Epithelial cell of esophagus (primary cell): ENCODE measurements around the gene MOB2.

ENCODE experiments used
- DNase-seq: peaks from one replicate; pipeline ENCODE4 v3.0.0; 2010; ENCODE audit warnings: low read depth
- H3K4me3 ChIP-seq: 2 replicates; pipeline ENCODE4 v1.5.1; 2011; ENCODE audit warnings: mild to moderate bottlenecking, low read length, control low read depth
- TF ChIP-seq, protein P1 (sequence below): IDR thresholded peaks from 2 replicates; pipeline ENCODE4 v1.5.1; 2011; ENCODE audit warnings: low read depth, mild to moderate bottlenecking, low read length, control low read depth, inconsistent platforms; ENCODE audit not compliant: insufficient read depth; ENCODE audit errors: missing control alignments

The MOB2 gene

DNA sequence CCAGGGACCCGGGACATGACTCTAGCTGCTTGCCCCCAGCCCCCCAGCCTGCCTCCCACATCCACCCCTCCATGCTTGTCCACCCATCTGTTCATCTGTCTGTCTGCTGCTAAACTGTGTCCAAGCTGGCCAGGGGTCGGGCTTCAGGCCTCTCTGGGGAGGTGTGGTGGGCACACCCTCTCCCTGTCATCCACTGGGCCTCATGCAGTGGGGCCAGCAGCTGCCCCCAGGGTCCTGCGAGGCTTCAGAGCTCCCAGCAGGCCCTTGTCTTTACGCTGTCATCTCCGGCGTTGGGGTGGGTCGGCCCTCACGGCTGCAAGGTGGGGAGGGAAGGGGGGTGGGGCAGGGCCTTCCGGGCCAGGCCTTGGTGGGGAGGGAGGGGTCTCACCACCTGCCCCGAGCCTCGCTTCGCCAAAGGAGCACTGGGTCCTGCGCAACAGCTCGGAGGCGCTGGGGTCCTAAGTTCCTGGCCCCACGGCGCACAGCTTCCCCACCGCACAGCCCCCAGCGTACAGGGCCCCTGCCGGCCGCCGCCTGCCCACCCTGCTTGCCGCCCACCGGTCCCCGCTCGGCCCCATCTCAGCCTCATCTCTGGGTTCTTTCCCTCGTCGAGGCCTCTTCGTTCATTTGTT is 26.7 kb downstream of the MOB2 start:
- no peak overlapping the region for H3K4me3 ChIP-seq
- DNase-seq = no peak
- TF ChIP-seq, protein P1, sequence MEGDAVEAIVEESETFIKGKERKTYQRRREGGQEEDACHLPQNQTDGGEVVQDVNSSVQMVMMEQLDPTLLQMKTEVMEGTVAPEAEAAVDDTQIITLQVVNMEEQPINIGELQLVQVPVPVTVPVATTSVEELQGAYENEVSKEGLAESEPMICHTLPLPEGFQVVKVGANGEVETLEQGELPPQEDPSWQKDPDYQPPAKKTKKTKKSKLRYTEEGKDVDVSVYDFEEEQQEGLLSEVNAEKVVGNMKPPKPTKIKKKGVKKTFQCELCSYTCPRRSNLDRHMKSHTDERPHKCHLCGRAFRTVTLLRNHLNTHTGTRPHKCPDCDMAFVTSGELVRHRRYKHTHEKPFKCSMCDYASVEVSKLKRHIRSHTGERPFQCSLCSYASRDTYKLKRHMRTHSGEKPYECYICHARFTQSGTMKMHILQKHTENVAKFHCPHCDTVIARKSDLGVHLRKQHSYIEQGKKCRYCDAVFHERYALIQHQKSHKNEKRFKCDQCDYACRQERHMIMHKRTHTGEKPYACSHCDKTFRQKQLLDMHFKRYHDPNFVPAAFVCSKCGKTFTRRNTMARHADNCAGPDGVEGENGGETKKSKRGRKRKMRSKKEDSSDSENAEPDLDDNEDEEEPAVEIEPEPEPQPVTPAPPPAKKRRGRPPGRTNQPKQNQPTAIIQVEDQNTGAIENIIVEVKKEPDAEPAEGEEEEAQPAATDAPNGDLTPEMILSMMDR = no peak

DNA sequence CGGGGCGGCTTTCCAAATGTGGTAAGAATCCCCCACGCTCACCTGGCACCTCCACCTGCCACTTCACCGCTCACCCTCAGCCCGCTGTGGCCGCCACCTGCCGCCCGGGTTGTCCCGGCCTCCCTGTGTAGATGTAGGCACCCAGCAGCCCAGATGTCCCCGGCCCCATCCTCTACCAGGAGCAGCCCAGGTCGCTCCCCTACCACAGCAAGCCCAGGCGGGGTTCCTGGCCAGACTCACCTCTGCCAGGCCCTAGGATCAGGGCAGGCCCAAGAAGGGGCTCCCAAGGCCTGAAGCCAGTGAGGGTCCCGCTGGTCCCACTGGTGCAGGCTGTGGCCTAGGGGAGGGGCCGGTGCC is 27.4 kb downstream of the MOB2 start:
- no peak overlapping the region for H3K4me3 ChIP-seq
- TF ChIP-seq, protein P1 = no peak
- no peak for DNase-seq

GRCh38 chr11:1458340-1459218 is 28.0 kb downstream of the MOB2 start:
- peak; percentile 28 for DNase-seq
- TF ChIP-seq, protein P1 = peak; percentile 15
- H3K4me3 ChIP-seq = no peak overlapping the region

DNA sequence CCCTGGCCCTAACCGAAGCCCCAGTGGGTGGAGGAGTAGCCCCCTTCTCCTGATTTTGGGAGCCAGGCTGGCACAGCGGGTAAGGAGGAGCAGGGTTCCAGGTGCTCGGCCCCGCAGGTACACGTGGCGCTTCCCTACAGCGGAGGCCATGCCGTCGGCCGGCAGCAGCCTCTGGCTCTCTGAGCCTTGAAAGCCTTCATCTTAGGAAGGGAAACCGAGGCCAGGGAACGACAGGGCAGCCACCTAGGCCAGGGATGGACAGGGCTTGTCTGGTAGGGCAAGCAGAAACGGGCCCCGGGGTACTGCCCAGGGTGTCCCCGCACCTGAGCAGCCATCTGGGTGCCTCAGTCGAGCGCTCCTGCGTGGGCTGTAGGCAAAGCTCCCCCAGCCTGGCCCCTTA is 28.7 kb downstream of the MOB2 start:
- DNase-seq = no peak
- H3K4me3 ChIP-seq = no peak overlapping the region
- TF ChIP-seq, protein P1 = no peak

GRCh38 chr11:1457326-1457680 is 29.3 kb downstream of the MOB2 start:
- TF ChIP-seq, protein P1 = no peak
- no peak for DNase-seq
- no peak overlapping the region for H3K4me3 ChIP-seq

DNA sequence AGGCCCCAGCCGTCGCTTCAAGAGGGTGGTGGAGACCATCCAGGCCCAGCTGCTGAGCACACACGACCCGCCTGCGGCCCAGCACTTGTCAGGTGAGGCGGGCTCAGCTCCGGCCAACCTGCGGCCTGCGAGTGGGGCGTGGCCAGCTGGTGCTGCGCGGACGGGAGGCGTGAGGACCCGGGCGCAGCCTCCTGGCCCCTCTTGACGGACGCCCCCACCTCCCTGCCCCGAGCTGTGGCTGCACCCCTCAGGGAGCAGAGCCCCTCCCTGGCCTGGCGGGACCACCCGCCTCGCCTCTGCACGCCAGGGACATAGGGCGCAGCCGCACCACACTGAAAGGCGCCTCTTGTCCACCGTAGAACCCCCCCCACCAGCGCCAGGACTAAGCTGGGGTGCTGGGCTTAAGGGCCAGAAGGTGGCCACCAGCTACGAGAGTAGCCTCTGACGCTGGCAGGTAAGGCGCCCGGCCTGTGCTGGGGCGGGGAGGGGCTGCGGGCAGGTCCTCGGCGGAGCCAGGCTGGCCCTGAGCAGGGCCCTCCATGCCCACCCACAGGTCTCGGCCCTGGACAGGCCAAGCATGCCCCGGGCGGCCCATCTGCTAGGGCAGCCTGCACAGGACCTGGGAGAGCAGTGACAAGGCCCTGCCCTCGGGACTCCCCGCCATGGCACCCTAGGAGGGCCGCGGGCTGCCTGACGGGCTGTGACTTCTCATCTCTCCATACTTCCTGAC is 29.8 kb downstream of the MOB2 start:
- H3K4me3 ChIP-seq = no peak overlapping the region
- no peak for DNase-seq
- TF ChIP-seq, protein P1 = no peak
